Renal pelvis (tissue), 4 donors: ENCODE data around the gene CYP3A4. TPM values are rescaled to one million over a fixed set of nuclear protein-coding genes. Genes with fewer than 3 reads are reported as not detected.
"Not testable (repeated sequence)": the region's sequence is repeated elsewhere in the genome, so short reads cannot be mapped to it uniquely, and the experiment has no call there.

Experiments used
- DNase-seq: peaks from one replicate; pipeline ENCODE4 v3.0.0-alpha.2; 2013
- polyA plus RNA-seq, 3 donors: library from polyadenylated mRNA; unstranded; fragments of 120-200 nt; gene quantifications; one replicate each; pipeline ENCODE4 v1.2.1, GENCODE V29; 2013; ENCODE audit not compliant: insufficient read length in 3 of 3

Gene CYP3A4
- polyA plus RNA-seq, 3 donors, result 0.20 to 0.49 (median 0.36) TPM

DNA sequence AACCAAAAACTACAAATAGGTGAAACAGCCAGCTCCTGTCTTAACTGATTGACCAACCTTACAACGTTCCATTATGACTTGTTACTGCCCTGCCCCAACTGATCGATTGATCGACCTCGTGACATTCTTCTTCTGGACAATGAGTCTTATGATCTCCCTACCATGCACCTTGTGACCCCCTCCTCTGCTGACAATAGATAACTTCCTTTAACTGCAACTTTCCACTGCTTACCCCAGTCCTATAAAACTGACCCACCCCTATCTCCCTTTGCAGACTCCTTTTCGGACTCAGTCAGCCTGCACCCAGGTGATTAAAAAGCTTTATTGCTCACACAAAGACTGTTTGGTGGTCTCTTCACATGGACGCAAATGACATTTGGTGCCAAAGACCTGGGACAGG lies 60.8 kb downstream of the CYP3A4 start:
- not testable (repeated sequence) for DNase-seq

DNA sequence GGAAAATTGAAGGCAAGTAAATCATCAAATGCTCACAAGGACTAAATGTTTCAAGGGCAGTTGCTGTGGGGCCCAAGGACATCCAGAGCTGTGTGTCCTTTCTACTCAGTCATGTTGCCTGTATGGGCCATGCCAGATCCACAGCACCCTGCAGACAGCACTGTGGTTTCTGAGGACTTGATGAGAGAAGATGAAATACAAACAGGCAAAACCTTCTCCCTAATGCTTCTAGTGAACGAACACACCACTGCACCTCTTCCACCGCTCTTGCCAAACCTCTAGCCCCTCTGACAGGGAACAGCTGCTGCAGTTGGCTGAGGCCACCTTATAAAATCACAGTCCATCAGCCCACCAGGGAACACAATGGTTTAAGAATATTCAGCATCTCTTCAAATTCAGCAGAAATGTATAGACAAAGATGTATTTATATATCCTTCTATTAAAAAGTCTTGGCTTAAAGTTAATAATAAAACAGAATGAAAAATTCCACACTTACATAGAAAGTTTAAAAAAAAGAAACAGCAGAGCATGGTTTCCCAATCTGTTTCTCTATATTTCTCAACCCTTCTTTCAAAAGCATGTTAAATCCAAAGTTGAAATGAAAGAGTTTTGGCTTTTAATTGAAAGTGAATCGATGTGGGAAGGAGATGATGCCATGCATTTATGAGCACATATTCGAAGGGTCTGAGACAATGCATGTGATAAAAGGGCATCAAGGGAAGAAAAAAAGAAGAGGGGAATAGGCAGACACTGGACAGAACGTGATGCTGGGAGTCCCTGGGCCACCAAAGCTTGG lies 63.0 kb downstream of the CYP3A4 start:
- DNase-seq, result no peak

DNA sequence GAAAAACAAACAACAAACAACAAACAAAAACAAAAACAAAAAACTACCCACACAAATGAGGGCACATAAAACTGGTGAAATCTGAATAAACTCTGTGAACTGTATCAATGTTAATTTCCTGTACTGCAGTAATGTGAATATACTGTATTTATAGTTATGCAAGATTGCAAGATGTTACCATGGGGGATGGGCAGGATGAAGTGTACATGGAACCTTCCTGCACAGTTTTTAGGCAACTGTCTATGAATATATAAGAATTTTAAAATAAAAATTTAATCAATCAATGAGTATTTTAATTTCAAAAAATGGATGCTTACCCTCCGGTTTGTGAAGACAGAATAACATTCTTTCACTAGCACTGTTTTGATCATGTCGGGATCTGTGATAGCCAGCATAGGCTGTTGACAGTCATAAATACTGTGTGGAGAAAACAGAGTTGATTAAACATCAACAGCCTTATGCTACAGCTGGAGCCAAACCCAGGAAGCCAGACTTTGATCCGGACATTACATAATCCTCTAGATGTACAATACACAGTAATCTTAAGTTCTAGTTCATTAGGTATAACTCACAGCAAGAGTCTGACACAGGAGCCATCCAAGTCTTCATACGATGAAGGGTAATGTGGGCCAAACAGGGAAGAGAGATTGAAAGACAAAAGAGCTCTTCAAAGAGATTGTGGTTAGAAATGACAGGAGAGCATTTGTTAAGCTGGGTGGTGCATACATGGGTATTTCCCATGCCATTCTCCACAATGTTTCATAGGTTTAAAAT lies 63.8 kb downstream of the CYP3A4 start:
- no peak for DNase-seq

DNA sequence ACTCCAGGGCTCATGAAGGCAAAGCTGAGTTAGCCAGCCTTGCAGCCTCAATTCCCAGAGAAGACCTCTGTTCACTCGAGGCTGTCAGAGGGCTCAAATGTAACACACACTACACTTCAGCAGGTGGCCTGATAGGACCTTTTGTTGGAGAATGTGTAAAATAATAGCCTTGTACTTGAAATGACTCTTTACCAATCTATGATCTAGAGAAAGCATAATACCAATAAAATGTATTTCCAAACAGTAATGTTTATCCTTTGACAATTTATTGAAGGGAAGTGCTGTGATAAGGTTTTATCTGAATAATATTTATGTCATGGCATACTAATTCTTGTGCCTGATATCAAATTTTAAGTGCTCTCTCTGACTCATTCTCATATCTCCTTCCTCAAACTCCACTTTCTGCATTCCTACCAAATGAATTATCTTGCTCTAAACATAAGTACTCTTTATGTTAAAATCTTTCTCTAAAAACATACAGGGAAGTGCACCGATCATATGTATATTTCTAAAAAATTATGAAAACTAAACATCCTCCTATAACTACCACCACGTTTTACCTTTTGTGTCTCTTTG lies 69.9 kb downstream of the CYP3A4 start:
- no peak for DNase-seq

DNA sequence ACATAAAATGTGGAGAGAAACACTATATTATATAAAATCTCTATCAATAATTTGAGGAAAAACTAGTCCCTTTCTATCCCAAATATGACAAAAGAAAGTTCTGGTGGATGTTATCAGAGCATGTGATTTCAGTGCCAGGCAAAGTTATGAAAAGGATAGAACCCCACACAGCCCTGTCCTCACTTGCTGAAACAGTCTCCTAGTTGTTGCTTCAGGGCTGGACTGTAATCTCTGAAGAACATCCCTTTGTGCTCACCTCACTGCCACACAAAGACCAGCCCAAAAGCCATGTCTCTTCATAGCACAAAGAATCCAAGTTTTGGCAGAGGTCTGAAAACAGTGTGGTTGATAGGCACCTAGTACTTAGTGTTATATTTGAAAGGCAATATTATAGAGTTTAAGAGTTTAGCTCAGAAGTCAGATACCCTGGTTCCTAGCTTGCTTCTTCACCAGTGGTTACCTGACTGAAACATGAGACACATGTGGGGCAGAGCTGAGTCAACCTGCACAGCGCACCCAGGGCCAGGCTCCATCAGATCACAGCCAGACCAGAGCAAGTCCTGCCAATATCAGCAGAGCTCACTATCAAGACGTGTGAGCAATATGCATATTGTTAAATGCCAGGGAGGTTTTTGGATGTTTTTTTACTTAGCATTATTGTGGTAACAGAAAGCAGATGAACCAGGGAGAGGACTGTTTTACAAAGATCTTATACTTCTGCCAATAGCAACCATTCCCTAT lies 74.0 kb downstream of the CYP3A4 start:
- no peak for DNase-seq

DNA sequence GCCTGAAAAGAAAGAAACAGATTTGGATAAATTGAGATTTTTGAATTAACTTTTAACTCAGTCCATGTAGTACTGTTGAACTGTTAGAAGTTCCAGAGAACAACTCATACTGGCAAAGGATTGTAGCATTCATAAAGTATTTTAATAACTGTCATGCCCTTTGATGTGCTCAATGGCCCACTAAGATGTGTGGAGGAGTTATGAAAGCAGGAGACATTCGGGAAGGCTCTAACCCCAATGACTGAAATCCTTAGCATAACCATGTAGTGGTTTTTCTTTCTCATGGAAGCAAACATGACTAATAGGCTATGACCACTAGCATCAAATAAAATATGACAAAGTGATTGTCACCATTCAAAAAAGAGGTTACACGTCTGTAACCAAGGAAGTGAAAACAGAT lies 74.7 kb downstream of the CYP3A4 start:
- no peak for DNase-seq

DNA sequence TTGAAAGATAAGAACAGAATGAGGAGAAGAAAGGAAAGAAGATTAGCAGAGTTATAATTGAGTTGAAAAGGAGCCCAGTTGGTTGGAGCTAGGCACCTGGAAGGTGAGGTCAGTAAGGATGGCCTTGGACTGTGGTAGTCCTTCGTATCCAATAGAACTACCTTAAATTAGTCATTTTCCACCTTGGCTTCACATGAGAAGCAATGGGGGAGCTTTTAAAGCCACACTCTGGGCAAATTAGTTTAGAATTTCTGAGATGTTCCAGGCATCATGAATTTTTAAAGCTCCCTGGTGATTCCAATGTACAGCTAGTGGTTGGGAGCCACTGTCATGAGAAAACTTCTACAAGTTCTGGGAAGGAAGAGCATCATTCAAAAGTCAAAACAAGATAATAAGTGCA lies 76.9 kb downstream of the CYP3A4 start:
- no peak for DNase-seq

Other genes with a start within 250 kb of the CYP3A4 start
- 10 to 100 TPM; 12.5 to 15.6 (median 14.5) TPM for gene FAM200A, start 232.1 kb downstream of the CYP3A4 start, polyA plus RNA-seq
- 100 to 1,000 TPM in 2 of 3 donors, 10 to 100 TPM in 1; 63.5 to 108 (median 103) TPM for gene ZNF655, start 225.5 kb downstream of the CYP3A4 start, polyA plus RNA-seq
- 1 to 10 TPM; 1.4 to 2.8 (median 1.7) TPM for gene TMEM225B, start 185.9 kb downstream of the CYP3A4 start, polyA plus RNA-seq
- gene ZSCAN25, start 167.2 kb downstream of the CYP3A4 start, polyA plus RNA-seq, result 10 to 100 TPM; 19.0 to 21.0 (median 20.8) TPM
- gene CYP3A5, start 104.2 kb downstream of the CYP3A4 start, polyA plus RNA-seq, result 1 to 10 TPM; 1.5 to 2.7 (median 2.2) TPM
- gene CYP3A7, start 49.0 kb downstream of the CYP3A4 start, polyA plus RNA-seq, result under 1 TPM; 0.16 to 0.53 (median 0.43) TPM
- under 1 TPM; 0.14 to 0.95 (median 0.73) TPM for gene CYP3A43, start 43.8 kb upstream of the CYP3A4 start, polyA plus RNA-seq
- gene OR2AE1, start 92.8 kb upstream of the CYP3A4 start, polyA plus RNA-seq, result under 1 TPM in 1 of 3 donors, not detected in 2; 0.27 TPM
- 10 to 100 TPM; 30.1 to 39.5 (median 31.1) TPM for gene TRIM4, start 135.3 kb upstream of the CYP3A4 start, polyA plus RNA-seq
- 1 to 10 TPM in 1 of 3 donors, under 1 TPM in 2; 0.86 to 1.7 (median 0.95) TPM for gene GJC3, start 145.4 kb upstream of the CYP3A4 start, polyA plus RNA-seq
- gene AZGP1, start 191.8 kb upstream of the CYP3A4 start, polyA plus RNA-seq, result 10 to 100 TPM; 62.6 to 70.1 (median 68.7) TPM
- gene ZKSCAN1, start 231.4 kb upstream of the CYP3A4 start, polyA plus RNA-seq, result 10 to 100 TPM; 42.4 to 68.8 (median 63.1) TPM